GM21576 (cell line): ENCODE results near the gene CDKN3.

ENCODE experiments used
- ATAC-seq: cut with Tn5 transposase; IDR thresholded peaks from one replicate; pipeline ENCODE4 v1.9.1; 2021; ENCODE audit warnings: mild to moderate bottlenecking, moderate library complexity; ENCODE audit not compliant: unreplicated experiment

CDKN3 gene, protein sequence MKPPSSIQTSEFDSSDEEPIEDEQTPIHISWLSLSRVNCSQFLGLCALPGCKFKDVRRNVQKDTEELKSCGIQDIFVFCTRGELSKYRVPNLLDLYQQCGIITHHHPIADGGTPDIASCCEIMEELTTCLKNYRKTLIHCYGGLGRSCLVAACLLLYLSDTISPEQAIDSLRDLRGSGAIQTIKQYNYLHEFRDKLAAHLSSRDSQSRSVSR

DNA sequence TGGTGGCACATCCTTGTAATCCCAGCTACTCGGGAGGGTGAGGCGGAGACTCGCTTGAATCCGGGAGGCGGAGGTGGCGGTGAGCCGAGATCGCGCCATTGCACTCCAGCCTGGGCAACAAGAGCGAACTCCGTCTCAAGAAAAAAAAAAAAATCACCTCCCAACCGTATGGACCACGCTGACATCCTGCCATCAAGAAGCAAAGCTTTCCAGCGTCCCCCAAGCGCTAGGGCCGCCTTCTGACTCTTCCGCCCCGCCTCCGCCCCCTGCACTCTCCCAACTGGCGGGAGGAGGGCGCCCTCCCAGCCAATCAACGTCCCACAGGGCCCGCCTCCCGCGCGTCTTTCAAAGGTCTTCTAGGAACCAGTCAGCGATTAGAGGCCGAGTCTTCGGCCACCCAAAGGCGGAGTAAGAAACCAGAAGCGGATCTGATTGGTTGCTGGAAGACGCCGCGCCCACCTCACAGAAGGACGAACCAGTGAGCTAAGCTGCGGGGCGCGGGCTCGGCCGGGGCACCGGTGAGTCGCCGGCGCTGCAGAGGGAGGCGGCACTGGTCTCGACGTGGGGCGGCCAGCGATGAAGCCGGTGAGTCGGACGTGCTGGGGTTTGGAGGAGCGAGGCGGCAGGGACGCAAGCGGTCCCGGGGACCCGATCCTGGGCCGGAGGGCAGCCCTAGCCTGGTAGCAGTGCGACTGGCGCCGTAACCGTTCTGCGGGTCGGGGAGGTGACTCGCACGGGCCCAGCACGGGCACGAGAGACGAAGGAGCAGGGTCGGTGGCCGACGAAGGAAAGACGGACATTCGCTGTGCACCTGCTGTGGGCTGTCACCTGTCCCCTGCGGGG is at the start of gene CDKN3:
TSS of gene CDKN3 (plus strand) at position 515 of the 843 bp plus-strand sequence. CDS start at position 577, 62 bp downstream.
- peak; percentile 96 for ATAC-seq

DNA sequence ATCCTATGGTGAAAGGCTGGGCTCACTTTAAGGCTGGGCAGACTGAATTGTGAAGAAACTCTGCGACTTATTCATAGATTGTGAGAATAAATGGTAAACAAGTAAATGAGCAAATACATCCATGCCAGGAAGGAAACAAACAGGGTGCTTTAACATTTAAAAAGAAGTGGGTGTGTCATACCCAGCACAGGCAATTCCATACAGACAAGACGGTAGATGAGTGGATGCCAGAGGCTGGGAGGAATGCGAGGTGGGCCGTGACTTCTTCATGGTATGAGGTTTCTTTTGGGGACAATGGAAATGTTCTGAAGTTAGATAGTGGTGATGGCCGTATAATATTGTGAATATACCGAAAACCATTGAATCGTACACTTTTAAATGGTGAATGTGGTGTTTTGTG is 49.8 kb upstream of the CDKN3 start:
- no peak for ATAC-seq

DNA sequence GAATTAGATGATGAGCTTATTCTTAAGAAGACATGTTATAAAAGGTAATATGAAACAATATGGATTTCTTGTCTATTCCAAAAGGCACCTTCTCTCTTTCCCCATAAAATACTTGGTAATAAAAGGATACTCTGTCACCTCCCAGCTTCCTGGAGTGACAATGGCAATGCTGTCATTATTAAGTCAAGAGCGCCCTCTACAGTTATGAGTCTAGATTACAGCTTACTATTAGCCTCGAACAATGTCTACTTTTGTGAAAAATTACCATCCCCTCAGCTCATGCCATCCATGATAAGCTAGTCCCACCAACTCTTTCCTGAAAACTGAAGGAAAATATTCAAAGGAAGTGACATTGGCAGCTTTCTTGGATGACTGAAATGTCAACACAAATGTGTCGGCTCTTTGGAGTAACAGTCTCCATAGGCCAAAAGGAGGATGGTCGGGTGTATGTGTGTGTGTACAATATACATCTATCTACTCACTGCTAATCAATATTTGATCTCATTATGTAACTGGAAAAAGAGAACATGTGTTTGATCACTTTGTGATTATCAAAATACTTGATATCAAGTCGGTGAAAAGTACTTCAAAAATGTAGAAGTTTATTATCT is 48.7 kb upstream of the CDKN3 start:
- peak; percentile 68 for ATAC-seq

DNA sequence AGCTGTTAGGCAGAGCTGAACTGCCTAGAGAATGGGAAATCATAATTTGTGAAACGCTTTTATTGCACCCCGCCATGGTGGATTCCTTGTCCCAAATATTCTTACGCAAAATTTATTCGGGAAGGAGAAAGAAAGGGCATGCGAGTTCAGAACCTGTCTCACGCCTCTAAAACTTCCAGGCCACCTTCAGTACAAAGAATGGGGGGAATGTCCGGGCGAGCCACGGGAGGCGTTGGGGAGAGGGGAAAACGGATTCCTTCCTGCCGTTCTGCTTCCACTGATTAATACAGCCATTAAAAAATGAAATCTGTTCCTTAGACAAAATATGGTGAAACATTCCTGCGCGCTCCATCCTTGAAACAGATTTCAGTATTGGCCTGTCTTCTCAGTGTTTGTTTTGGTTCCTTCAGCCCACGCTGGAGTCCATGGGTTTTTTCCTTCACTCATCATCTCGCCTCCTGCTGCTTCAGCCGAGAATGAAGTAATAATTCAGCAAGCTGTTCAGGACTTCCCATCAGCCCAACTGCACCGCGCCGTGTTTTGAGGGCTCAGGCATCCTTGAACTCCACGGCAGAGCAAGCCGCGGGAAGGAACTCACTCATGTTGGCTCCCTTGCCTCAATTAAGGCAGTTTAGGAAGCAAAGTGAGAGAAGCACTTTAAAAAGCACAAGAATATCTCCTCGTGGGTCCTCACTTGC is 47.7 kb upstream of the CDKN3 start:
- ATAC-seq = no peak

DNA sequence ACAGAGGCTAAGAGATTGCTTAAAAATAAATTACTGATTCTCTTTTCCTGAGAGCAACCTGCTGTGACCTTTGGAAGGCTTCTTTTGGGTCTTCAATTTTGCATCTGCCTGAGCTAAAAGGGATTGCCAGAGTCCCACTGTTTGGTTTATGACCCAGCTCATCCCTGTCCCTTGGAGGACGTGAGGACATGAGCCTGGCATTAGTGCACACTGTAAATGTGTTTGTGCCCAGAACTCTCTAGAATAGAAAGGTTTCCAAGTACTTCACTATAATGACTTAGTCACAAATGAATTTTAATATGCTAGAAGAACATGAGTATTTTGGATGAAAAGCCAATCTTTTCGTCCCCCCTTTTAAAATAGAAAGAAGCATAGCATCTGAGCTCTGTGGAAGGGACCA is 47.1 kb upstream of the CDKN3 start:
- ATAC-seq = no peak

DNA sequence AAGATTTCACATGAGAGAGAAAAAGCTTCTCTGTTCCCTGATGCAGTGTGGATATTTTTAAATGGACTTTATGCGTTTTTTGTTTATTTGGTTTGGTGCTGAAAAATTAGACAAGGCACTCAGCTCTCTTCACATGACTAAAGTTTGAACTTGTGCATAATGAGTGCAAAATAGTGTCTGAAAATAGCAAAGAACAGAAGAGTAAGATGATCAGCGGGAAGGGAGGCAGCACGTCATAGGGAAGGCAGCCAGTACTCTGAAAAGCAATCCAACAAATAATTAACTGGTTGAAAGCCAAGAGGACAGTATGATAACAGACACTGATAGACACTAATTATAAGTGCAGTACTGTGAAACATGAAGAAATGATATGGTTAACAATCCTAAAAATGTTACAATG is 46.6 kb upstream of the CDKN3 start:
- no peak for ATAC-seq

DNA sequence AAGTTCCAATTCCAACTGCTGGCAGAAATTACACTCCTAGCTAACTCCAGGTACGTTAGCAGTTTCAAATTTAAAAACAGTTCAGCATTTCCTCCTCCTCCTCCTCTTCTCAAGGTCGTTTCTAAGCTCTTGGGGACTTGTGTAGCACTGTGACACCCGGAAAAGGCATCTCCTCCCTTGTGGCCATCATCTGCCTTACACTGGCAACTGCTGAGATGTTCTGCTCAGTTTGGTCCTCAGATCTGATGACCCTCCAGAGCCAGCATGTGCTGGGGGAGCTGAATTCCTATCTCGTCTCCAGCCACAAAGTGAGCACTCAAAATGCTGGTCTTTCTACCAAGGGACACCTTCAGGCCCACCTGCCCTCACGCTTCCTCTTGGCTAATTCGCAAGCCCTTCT is 43.5 kb upstream of the CDKN3 start:
- no peak for ATAC-seq

DNA sequence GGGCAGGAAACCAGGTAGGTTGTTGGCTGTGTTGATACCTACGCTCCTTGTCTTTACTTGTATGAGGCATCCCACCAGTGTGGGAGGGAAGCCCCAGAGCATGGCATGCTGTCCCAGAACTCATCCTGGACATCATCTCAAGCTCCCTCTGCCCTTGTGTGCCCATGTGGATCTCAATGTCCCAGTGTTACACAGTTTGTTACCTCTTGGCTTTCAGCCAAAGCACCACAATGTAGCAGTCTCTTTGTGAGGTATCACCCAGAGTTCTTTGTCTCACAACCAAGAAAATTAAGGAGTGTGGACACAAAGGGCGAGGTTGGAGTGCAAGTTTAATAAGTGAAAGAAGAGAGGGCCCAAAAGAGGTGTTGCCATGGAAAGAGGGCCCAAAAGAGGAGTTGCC is 43.1 kb upstream of the CDKN3 start:
- no peak for ATAC-seq

DNA sequence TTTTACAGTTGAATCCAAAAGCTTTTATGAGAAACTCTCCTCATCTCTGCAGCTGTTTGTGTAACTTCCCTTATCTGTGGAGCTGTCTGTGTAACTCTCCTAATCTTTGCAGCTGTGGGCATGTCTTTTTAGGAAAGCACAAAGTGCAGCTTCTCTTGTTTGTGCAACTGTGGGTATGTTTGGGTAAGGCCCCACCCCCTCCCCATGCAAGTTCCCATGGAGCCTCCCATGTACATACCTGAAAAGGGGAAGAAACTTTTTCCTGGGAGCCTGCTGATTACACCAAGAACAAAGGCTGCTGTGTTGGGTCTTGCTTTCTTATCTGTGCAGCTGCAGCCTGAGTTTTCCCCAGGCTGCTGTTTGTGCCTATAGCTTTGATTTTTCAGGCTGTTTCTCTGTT is 42.7 kb upstream of the CDKN3 start:
- ATAC-seq = no peak

DNA sequence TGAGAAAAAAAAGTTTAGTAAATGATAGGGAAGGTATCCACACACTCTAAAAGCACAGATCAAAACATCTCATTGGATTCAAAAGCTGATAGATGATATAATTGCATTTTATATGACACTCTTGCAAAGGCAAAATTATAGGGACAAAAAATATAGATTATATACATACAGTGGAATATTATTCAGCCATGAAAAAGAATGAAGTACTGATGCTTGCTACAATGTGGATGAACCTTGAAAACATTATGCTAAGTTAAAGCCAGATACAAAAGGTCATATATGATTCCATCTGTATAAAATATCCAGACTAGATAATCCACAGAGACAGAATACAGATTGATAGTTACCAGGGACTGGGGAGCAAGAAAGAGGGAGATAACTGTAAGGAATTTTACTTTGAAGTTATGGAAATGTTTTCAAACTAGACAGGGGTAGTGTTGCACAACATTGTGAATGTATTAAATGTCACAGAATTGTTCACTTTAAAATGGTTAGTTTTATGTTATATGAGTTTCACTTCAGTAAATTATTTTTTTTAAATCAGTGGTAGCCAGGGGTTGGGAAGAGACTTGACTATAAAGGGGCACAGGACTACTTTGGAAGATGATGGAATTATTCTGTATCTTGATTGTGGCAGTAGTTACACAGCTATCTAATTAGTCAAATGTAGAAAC is 41.7 kb upstream of the CDKN3 start:
- no peak for ATAC-seq

DNA sequence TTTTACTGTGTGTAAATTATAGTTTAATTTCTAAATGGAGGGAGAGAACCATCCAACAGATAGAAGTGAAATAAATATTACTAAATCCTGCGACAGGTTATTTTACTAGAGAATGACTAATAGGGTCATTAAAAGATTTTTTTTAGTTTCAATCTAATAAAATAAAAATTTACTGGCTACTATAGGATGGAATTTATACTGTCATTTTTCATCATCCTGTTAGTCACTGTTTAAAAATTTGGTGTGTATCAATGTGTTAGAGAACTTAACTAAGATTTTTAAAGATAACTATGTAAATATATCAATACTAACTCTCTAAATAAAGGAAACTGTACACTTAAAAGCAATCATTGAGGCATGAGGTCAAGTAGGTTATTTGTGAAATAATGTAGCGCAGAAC is 41.1 kb upstream of the CDKN3 start:
- ATAC-seq = no peak

DNA sequence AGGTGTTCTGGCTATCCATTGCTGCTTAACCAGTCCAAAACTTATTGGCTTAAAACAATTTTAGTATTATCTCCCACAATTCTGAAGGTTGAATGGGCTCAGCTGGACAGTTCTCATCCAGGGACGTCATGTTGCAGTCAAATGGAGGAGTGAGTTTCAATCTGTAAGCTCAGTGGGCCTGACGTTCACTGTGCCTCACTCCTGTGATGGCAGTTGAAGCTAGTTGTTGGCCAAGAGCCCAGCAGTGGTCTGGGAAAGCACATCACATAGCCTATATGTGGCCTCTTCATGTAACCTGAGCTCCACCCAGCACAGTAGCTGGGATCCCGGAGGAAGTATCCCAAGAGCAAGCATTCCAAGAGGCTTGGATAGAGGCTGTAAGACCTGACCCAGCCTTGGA is 40.6 kb upstream of the CDKN3 start:
- ATAC-seq = no peak

DNA sequence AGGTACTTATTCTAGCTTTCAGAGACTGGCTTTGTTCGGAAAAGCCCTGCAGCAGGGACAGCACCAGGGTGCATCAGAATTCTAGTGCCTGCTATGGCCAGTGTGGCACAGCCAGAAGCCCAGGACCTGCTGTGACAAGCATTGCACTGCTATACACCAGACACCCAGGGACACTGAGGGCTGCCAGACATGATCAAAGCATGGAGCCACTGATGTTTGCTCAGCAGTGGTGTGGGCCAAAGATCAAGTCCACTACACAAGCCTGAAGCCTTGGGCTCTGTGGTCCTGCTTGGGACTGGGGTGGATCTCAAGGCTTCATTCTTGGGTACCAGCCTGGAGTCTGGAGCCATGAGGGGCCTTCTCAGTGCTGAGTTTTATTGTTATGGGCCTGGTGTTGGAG is 36.1 kb upstream of the CDKN3 start:
- ATAC-seq = no peak

DNA sequence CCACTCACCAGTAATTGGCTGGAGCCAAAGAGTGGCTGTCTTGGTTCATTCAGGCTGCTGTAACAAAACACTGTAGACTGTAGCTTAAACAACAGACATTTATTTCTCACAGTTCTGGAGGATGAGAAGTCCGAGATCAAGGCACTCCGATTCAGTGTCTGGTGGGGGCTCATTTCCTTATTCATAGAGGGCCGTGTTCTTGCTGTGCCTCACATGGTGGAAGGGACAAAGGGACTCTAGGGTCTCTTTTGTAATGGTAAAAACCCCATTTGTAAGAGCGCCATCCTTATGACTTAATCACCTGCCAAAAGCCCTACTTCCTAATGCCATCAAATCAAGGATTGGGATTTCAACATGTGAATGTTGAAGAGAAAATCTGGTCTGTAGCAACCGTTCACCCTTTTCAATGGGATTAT is 34.7 kb upstream of the CDKN3 start:
- no peak for ATAC-seq

DNA sequence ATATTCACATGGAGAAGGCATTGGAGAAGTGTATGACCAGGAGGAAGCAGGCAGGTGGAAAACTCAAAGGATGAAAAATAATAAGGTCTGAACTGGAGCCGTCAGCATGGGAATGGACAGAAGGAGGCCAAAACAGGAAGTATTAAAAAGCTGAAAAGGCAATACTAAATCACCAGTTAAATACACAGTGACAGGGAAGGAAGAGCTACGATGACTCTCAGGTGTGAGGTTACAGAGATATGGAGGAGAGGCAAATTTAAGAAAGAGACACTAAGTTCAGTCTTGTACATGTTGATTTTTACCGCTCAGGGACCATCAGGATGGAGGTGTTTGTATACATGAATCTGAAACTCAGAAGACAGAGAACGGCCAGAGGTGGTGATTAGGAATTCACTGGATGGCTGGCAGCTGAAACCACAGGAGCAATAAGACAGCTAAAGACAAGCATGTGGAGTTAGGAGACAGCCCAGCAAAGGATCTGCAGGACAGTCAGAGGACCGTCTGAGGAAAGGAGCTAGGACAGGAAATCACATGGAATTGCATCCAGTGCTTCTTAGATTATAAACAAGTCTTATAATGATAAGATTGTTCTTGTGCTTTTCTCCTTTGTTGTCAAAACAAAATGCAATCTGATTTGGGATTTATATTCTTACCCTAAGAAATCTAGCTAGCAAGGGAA is 33.9 kb upstream of the CDKN3 start:
- no peak for ATAC-seq

DNA sequence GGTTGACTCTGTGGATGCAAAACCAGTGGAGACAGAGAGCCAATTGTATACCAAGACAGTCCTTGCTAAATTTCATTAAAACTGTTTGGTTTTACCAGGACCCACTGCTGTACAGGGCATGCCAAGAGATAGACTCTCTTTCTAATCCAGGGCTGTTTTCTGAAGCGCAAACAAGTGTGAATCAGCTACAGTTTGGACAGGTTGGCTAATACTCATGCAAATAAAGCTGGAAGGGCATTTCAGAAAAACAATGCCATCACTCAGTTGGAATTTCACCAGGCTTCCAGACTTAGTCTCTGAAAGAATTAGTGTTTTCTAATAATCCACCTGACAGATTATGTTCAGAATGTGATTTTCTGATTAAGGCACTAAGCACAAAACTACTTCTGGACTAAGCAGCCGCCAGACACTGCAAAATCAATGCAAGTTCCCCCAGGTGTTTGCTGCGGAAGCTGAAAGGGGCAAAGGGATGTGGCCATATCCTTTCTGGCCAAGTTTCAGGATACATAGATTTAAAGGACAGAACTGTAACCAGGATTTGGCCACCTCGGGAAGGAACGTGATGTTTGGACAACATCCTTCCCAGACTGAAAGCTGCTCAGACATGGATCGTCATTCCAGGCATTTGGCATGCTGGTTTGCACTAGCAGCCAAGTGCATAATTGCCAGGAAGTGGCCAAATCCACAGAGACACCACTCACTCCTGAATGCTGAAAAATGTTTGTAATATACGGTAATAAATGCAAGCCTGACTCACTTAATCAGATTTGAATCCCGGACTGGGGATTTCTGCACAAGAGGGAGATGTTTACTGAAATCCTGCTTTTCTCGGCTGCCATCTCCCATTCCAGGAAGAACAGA is 32.0 kb upstream of the CDKN3 start:
- no peak for ATAC-seq

DNA sequence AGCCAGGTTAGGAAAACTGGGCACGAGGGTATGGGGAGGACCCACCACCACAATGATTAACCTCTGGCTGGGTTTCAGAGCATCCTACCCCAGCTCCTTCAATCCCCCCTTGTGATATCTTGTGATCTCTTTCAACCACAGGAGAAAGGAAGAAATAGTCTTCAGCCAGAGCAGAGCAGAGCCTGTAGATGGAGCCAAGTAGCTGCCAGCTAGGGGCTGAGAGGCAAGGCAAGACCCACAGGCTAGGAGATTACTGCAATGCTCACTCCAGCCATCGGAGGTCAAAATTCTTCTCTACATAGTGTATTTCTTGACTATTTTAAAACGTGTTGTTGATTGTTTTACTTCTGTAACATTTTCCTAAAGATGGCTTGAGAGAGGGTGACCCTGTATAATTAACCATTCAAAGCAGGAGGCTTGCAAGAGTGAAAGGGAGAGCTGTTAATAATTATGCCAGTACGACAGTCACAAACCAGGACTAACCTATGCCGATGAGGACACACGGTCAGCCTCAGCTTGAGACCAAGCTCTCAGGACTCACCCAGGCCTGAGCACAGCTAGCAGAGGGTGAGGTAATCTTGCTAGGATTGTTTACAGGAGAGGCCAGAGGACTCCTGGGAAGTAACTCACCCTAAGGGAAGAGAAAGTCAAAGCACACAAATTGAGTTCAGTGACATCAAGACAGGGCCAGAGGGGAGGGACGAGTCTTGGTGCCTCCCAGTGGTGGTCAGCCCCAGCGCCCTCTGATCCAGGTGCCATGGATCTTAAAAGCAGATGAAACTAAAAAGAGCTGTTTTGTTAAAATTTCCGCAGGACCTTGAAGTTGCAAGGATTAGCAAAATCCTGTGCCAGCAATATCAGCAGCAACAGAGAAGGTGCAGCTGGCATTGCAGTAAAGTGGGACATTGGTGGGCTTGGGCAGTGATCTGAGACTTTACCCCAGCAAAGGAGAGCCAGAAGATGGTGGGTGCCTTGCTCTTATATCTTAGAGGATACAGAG is 29.8 kb upstream of the CDKN3 start:
- ATAC-seq = no peak

DNA sequence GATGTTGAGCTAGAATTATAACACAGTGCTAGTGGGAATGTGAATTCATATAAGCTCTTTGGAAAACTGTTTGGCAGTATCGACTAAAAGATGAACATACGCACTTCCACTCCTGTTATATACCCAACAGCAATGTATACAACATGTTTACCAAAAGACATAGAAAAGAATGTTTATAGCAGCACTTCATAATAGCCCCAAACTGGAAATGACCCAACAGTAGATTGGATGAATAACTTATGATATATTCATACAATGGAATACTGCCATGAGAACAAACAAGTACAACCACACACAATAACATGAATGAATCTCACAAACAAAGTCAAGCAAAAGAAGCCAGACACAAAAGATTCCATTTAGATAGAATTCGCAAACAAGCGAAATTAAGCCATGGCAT is 28.5 kb upstream of the CDKN3 start:
- ATAC-seq = no peak
